ENCODE measurements around the gene PARVB. TPM values are rescaled to one million over a fixed set of nuclear protein-coding genes. Genes with fewer than 3 reads are reported as not detected.

Gene PARVB
- total RNA-seq, 2 experiments from 2014 or later: 18.2 to 19.2 TPM

DNA sequence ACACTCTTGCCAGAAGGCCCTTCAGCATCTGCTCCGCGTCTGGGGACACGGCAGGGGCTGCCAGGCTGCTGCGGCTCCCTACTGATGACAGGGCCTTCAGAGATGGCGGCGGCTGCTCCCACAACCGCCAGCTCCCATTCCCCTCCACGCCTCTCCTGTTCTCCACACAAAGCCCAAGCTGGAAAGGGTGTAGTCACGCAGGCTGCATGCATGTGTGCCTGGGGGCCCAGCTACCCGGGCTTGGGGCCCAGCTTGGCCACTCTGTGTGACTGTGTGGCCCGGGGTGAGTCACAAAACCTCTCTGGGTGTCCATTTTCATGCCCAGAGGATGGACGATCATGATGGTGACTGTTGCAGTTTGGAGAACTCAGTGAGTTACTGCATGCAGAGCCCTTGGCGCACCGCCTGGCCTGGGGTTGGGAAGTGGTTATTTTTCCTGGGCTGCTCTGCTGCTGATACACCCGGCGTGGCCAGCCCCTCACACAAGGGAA lies 31.7 kb upstream of the PARVB start:
- Mint-ChIP-seq H3K4me3 (no peak overlapping the region), H3K27ac (no peak overlapping the region), H3K27me3 (no peaks in the 10 kb centered on the region), H3K36me3 (ENCODE audit: low read depth) (peaks cover 59% of the 10 kb centered on the region), H3K9me3 (no peaks in the 10 kb centered on the region), H3K4me1 (peaks cover 29% of the 10 kb centered on the region)
- POLR2A ChIA-PET: no interaction called here
- CTCF ChIA-PET: interaction anchor here (1.2 to 2.9 kb wide), 8 partner anchors 10 to 634 kb away, joined by 3 to 32 read pairs (median 6); no protein-coding TSS in a partner anchor
- no peak for DNase-seq

DNA sequence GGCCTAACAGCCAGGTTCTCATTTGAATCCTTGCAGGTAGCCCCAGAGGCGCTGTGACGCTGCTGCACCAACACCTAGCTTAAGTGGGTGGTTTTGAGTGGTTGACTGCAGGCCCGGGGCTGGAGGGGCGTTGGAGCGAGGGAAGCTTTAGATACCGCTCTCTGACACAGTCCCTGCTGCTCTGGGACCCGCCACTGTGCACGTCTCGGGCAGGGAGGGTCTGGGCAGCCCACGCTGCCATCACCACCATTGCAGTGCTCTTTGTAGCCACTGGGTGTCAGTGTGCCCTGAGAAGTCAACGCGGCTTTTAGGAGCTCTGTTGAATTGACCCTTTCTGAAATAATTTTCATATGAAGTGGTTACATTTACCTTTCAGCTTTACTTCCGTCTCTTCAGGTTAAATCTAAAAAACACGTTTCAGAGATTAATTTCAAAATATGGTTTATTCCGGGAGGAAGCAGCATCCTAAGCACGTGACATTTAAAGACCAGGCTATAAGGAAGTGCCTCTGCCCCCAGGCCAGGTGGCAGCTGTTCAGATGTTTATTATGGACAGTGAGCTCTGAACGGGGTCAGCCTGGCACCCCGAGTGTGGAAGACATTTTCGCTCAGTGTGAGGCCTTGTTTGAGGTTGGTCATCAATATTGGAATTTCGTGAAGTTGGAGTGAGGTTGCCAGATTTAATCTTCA lies 30.9 kb upstream of the PARVB start:
- Mint-ChIP-seq H3K4me3 (no peak overlapping the region), H3K4me1 (peaks cover 29% of the 10 kb centered on the region), H3K9me3 (no peaks in the 10 kb centered on the region), H3K27ac (peak overlapping the region; percentile 71), H3K27me3 (no peaks in the 10 kb centered on the region), H3K36me3 (ENCODE audit: low read depth) (peaks cover 59% of the 10 kb centered on the region)
- ChIA-PET POLR2A (interaction anchor here (0.7 kb wide), 1 partner anchor 154 kb away, joined by 3 read pairs; no protein-coding TSS in a partner anchor), CTCF (interaction anchor here (0.6 to 2.9 kb wide), 17 partner anchors 9 to 633 kb away, joined by 3 to 32 read pairs (median 4); no protein-coding TSS in a partner anchor)
- peak; percentile 64 for DNase-seq

- Mint-ChIP-seq H3K4me3 (no peak overlapping the region), H3K9me3 (no peaks in the 10 kb centered on the region), H3K36me3 (ENCODE audit: low read depth) (peaks cover 66% of the 10 kb centered on the region), H3K27me3 (no peaks in the 10 kb centered on the region), H3K27ac (peak overlapping the region; percentile 36), H3K4me1 (peaks cover 29% of the 10 kb centered on the region)
- CTCF ChIA-PET: interaction anchor here (1.0 to 2.9 kb wide), 8 partner anchors 9 to 632 kb away, joined by 3 to 32 read pairs (median 6); no protein-coding TSS in a partner anchor
- no peak for DNase-seq
- POLR2A ChIA-PET: interaction anchor here (0.7 kb wide), 1 partner anchor 153 kb away, joined by 3 read pairs; no protein-coding TSS in a partner anchor
Measured at GRCh38 chr22:43994006-43994405, 30.1 kb upstream of the PARVB start.

DNA sequence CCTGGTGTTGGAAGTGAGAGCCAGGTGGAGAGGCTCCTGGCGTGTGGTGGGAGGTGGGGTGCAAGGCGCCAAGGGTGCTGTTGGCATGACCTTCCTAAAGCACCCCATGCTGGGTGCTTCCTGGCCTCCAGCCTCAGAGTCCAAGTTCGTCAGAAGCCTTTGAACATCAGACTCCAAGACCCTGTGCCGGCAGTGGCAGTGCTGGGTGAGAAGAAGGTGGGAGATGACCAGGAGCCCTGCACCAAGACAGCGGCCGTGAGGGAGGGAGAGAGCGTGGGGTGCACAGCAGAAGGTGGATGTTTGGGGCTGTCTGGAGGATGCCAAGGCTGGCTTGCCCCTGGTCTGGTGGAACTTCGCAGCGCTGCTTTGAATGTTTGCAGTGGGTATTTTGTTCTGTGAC lies 29.7 kb upstream of the PARVB start:
- peak overlapping the region; percentile 84 for H3K4me3 Mint-ChIP-seq
- no peak for DNase-seq
- H3K9me3 Mint-ChIP-seq: no peaks in the 10 kb centered on the region
- CTCF ChIA-PET: interaction anchor here (1.5 to 2.5 kb wide), 4 partner anchors 45 to 573 kb away, joined by 3 to 32 read pairs (median 4); no protein-coding TSS in a partner anchor
- POLR2A ChIA-PET: no interaction called here
- H3K4me1 Mint-ChIP-seq: peaks cover 29% of the 10 kb centered on the region
- no peaks in the 10 kb centered on the region for H3K27me3 Mint-ChIP-seq
- peak overlapping the region; percentile 36 for H3K27ac Mint-ChIP-seq
- H3K36me3 Mint-ChIP-seq (ENCODE audit: low read depth): peaks cover 69% of the 10 kb centered on the region

DNA sequence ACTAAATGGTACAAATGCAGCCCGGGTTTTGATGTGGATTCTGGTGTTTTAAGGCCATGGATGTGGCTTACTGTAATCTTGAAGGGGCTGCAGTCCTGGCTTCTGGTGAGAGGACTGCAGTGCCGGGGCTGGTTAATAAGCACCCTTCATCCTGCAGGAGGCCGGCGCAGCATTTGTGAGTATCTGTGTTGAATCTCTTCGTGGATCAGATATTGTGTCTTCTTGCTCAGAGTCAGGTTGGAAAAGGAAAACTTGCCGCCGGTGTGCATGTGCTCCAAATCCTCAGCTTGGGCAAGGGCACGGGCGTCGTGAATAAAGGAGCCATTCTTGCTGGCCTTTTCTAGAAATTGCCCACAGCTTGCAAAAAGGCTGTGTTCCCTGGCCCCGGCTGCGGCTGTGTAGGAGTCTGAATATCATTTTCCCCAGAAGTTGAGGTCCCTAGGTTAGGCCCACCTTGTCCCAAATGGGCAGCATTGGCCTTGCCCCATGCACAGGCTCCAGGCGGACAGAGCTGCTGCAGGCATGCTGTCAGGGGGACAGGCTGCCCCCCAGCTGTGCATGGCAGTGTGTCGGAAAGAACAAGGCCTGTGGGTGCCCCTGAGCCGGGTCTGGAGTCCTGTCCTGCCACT lies 28.9 kb upstream of the PARVB start:
- H3K27me3 Mint-ChIP-seq: no peaks in the 10 kb centered on the region
- H3K27ac Mint-ChIP-seq: peak overlapping the region; percentile 92
- DNase-seq: no peak
- ChIA-PET CTCF (interaction anchor here (1.6 kb wide), 1 partner anchor 44 kb away, joined by 3 read pairs; no protein-coding TSS in a partner anchor), POLR2A (interaction anchor here (0.6 kb wide), 1 partner anchor 20 kb away, joined by 11 read pairs; no protein-coding TSS in a partner anchor)
- no peaks in the 10 kb centered on the region for H3K9me3 Mint-ChIP-seq
- H3K4me3 Mint-ChIP-seq: peak overlapping the region; percentile 84
- H3K36me3 Mint-ChIP-seq (ENCODE audit: low read depth): peaks cover 62% of the 10 kb centered on the region
- peaks cover 29% of the 10 kb centered on the region for H3K4me1 Mint-ChIP-seq

DNA sequence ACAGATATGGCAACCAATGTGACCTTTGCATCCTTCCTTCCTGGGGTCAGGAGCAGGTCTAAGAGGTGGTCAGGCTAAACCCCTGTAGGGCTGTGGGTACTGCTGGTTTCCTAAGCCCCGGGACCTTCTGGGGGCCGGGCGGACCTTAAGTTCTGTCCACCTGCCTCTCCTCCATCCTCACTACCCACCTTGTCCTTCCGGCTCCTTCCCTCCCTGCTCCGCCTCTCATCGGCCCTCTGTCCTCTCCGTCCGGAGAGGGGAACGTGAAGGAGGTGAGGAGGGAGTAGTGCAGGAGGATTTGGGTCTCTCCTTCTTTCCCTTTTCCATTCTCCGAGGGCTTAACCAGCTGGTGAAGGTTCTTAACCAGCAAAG lies 28.3 kb upstream of the PARVB start:
- DNase-seq: no peak
- Mint-ChIP-seq H3K9me3 (no peaks in the 10 kb centered on the region), H3K27ac (peak overlapping the region; percentile 92), H3K27me3 (no peaks in the 10 kb centered on the region), H3K4me3 (peak overlapping the region; percentile 84), H3K4me1 (peaks cover 29% of the 10 kb centered on the region), H3K36me3 (ENCODE audit: low read depth) (peaks cover 59% of the 10 kb centered on the region)
- POLR2A ChIA-PET: interaction anchor here (0.6 kb wide), 1 partner anchor 19 kb away, joined by 11 read pairs; no protein-coding TSS in a partner anchor
- CTCF ChIA-PET: no interaction called here

- peaks cover 59% of the 10 kb centered on the region for H3K36me3 Mint-ChIP-seq (ENCODE audit: low read depth)
- no peaks in the 10 kb centered on the region for H3K27me3 Mint-ChIP-seq
- POLR2A ChIA-PET: interaction anchor here (0.6 kb wide), 1 partner anchor 19 kb away, joined by 11 read pairs; no protein-coding TSS in a partner anchor
- H3K4me1 Mint-ChIP-seq: peaks cover 29% of the 10 kb centered on the region
- peak overlapping the region; percentile 92 for H3K27ac Mint-ChIP-seq
- DNase-seq: peak; percentile 77
- no peaks in the 10 kb centered on the region for H3K9me3 Mint-ChIP-seq
- CTCF ChIA-PET: interaction anchor here (0.7 kb wide), 1 partner anchor 32 kb away, joined by 3 read pairs; no protein-coding TSS in a partner anchor
- H3K4me3 Mint-ChIP-seq: peak overlapping the region; percentile 84
Measured at GRCh38 chr22:43996170-43996980, 27.7 kb upstream of the PARVB start.

DNA sequence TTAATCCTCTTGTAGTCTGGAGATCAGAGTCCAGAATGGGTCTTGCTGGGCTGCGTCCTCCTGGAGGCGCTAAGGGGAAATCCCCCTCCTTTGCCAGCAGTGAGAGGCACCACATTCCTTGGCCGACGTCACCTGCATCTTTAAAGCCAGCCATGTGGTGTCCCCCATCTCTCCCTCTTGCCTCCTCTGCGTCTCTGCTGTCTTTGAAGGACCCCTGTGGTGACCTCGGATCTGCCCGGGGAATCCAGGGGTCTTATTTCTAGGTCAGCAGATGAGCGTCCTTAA lies 27.2 kb upstream of the PARVB start:
- Mint-ChIP-seq H3K4me3 (peak overlapping the region; percentile 84), H3K9me3 (no peaks in the 10 kb centered on the region), H3K27ac (no peak overlapping the region), H3K4me1 (peaks cover 29% of the 10 kb centered on the region), H3K36me3 (ENCODE audit: low read depth) (peaks cover 56% of the 10 kb centered on the region), H3K27me3 (no peaks in the 10 kb centered on the region)
- ChIA-PET POLR2A (no interaction called here), CTCF (no interaction called here)
- no peak for DNase-seq

- H3K27ac Mint-ChIP-seq: no peak overlapping the region
Measured at GRCh38 chr22:43998679-43999264, 25.3 kb upstream of the PARVB start.

DNA sequence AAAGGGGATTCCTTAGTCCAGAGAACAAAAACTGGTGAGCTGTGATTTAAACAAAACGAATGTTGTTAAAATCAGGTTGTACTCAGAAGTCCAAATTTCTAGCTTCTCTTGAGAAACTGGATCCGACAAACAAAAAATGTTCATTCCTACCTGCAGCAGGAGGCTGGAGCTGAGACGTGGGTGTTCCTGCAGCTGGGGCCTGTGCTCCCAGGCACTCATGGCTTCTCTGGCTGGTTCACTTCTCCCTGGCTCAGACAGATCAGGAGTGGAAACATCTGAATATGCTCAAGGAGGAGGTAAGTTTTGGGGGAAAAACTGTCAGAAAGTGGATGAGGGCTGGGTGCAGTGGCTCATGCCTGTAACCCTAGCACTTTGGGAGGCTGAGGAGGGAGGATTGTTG lies 24.7 kb upstream of the PARVB start:
- Mint-ChIP-seq H3K9me3 (no peaks in the 10 kb centered on the region), H3K27ac (no peak overlapping the region), H3K4me1 (peaks cover 24% of the 10 kb centered on the region), H3K36me3 (ENCODE audit: low read depth) (peaks cover 41% of the 10 kb centered on the region), H3K27me3 (no peaks in the 10 kb centered on the region), H3K4me3 (no peak overlapping the region)
- ChIA-PET CTCF (interaction anchor here (0.7 kb wide), 1 partner anchor 34 kb away, joined by 4 read pairs; no protein-coding TSS in a partner anchor), POLR2A (no interaction called here)
- no peak for DNase-seq

More at GRCh38 chr22:43998679-43999264, 25.3 kb upstream of the PARVB start:
- CTCF ChIA-PET: interaction anchor here (0.7 kb wide), 1 partner anchor 35 kb away, joined by 4 read pairs; no protein-coding TSS in a partner anchor
- H3K27me3 Mint-ChIP-seq: no peaks in the 10 kb centered on the region
- DNase-seq: no peak
- no peaks in the 10 kb centered on the region for H3K9me3 Mint-ChIP-seq
- no peak overlapping the region for H3K4me3 Mint-ChIP-seq
- POLR2A ChIA-PET: no interaction called here
- peaks cover 46% of the 10 kb centered on the region for H3K36me3 Mint-ChIP-seq (ENCODE audit: low read depth)
- peaks cover 24% of the 10 kb centered on the region for H3K4me1 Mint-ChIP-seq

DNA sequence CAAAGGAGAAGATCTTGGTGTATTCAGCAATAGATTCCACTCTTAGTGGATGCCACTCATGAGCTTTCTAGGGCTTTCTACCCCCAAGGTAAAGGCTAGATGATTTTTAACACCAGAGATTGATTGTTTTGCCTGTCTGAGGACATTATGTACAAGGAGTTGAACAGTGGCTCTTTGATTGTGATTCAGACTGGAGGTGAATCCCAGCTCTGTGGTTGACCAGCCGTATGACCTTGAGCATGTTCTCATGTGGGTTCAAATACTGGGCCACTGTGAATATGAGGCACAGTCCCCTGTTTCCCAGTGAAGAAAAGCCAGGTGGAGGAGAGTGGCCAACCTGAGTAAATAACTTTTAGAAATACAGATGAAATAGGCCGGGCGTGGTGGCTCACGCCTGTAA lies 24.0 kb upstream of the PARVB start:
- Mint-ChIP-seq H3K9me3 (no peaks in the 10 kb centered on the region), H3K4me1 (peaks cover 16% of the 10 kb centered on the region), H3K27me3 (no peaks in the 10 kb centered on the region), H3K27ac (no peak overlapping the region), H3K4me3 (no peak overlapping the region), H3K36me3 (ENCODE audit: low read depth) (peaks cover 34% of the 10 kb centered on the region)
- ChIA-PET CTCF (no interaction called here), POLR2A (no interaction called here)
- no peak for DNase-seq

DNA sequence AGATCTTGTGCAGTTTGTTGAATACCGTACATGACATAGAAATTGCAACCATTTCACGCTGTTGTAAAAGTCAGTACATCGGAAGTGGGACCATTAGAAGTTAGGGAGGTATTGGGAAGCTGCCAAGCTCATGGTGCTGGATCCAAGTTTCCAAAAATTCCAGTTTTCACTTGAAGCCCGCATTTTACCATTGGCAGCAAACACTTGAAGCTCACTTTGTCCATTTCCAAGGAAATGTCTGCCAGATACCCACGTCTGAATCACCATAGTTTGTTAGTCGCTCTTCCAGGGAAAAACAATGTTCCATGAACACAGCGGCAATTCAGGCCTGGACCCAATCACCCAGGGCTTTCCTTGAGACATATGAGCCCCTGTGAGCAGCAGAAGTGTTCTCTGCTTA lies 22.6 kb upstream of the PARVB start:
- H3K9me3 Mint-ChIP-seq: no peaks in the 10 kb centered on the region
- no peaks in the 10 kb centered on the region for H3K27me3 Mint-ChIP-seq
- DNase-seq: no peak
- no peak overlapping the region for H3K4me3 Mint-ChIP-seq
- H3K36me3 Mint-ChIP-seq (ENCODE audit: low read depth): peaks cover 25% of the 10 kb centered on the region
- peaks cover 2% of the 10 kb centered on the region for H3K4me1 Mint-ChIP-seq
- ChIA-PET POLR2A (no interaction called here), CTCF (no interaction called here)
- no peak overlapping the region for H3K27ac Mint-ChIP-seq

Data from activated CD4-positive, alpha-beta T cell treated with anti-CD3 and anti-CD28 coated beads, Interleukin-2, amount 10 ng/mL, durations not matched to agents 7 days and 5 days (primary cell).